ENCODE data around the gene ING3.

DNA sequence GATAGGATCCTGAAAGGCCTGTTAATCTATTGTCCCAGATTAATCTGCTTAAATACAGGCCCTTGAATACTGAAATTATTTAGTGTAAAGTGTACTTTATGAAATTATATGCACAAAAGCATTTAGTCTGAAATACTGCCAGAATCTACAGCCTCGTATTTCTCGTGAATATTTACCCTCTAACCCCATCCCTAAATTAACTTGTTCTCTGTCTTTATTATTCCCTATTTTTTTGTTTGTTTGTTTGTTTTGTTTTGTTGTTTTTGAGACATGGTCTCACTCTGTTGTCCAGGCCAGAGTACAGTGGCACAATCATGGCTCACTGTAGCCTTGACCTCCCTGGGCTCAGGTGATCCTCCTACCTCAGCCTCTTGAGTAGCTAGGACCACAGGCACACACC, 35.3 kb downstream of the ING3 start:
- TF ChIP-seq, protein P1, sequence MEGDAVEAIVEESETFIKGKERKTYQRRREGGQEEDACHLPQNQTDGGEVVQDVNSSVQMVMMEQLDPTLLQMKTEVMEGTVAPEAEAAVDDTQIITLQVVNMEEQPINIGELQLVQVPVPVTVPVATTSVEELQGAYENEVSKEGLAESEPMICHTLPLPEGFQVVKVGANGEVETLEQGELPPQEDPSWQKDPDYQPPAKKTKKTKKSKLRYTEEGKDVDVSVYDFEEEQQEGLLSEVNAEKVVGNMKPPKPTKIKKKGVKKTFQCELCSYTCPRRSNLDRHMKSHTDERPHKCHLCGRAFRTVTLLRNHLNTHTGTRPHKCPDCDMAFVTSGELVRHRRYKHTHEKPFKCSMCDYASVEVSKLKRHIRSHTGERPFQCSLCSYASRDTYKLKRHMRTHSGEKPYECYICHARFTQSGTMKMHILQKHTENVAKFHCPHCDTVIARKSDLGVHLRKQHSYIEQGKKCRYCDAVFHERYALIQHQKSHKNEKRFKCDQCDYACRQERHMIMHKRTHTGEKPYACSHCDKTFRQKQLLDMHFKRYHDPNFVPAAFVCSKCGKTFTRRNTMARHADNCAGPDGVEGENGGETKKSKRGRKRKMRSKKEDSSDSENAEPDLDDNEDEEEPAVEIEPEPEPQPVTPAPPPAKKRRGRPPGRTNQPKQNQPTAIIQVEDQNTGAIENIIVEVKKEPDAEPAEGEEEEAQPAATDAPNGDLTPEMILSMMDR (conservative IDR thresholded peaks at IDR 0.05; ENCODE audit: low read depth, low read length): no peak
- TF ChIP-seq EZH2 (IDR thresholded peaks at IDR 0.05; ENCODE audit: borderline replicate concordance, low read depth, low read length, poor library complexity, severe bottlenecking): no peak
